Measurements from ENCODE around the gene NCKIPSD.

DNA sequence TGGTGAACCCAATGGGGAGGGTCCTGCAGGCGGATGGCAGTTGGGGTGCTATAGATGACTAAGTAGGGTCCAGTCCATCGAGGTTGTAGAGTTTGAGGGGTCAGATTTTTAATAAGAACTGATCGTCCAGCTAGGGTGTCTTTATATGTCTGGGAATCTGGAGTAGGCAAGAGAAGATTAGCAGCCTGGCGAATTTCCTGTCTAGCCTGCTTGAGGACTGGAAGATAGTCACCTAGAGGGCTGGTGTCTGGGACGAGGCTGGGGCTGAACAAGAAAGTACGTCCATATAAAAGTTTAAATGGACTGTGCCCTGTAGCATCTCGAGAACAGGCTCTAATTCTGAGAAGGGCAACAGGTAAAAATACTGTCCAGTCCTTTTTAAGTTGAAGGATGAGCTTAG is 38.0 kb upstream of the NCKIPSD start:
- TF ChIP-seq, protein P1, sequence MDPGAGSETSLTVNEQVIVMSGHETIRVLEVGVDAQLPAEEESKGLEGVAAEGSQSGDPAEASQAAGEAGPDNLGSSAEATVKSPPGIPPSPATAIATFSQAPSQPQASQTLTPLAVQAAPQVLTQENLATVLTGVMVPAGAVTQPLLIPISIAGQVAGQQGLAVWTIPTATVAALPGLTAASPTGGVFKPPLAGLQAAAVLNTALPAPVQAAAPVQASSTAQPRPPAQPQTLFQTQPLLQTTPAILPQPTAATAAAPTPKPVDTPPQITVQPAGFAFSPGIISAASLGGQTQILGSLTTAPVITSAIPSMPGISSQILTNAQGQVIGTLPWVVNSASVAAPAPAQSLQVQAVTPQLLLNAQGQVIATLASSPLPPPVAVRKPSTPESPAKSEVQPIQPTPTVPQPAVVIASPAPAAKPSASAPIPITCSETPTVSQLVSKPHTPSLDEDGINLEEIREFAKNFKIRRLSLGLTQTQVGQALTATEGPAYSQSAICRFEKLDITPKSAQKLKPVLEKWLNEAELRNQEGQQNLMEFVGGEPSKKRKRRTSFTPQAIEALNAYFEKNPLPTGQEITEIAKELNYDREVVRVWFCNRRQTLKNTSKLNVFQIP (CRISPR knock-in tag; IDR thresholded peaks at IDR 0.05; ENCODE audit: borderline replicate concordance, low read depth), result no peak
- TF ChIP-seq ARNTL (CRISPR knock-in tag; IDR thresholded peaks at IDR 0.05; ENCODE audit: borderline replicate concordance, low read depth), result no peak
- TF ChIP-seq, protein P2, sequence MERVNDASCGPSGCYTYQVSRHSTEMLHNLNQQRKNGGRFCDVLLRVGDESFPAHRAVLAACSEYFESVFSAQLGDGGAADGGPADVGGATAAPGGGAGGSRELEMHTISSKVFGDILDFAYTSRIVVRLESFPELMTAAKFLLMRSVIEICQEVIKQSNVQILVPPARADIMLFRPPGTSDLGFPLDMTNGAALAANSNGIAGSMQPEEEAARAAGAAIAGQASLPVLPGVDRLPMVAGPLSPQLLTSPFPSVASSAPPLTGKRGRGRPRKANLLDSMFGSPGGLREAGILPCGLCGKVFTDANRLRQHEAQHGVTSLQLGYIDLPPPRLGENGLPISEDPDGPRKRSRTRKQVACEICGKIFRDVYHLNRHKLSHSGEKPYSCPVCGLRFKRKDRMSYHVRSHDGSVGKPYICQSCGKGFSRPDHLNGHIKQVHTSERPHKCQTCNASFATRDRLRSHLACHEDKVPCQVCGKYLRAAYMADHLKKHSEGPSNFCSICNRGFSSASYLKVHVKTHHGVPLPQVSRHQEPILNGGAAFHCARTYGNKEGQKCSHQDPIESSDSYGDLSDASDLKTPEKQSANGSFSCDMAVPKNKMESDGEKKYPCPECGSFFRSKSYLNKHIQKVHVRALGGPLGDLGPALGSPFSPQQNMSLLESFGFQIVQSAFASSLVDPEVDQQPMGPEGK (CRISPR knock-in tag; IDR thresholded peaks at IDR 0.05; ENCODE audit: borderline replicate concordance), result no peak
- TF ChIP-seq, protein P3, sequence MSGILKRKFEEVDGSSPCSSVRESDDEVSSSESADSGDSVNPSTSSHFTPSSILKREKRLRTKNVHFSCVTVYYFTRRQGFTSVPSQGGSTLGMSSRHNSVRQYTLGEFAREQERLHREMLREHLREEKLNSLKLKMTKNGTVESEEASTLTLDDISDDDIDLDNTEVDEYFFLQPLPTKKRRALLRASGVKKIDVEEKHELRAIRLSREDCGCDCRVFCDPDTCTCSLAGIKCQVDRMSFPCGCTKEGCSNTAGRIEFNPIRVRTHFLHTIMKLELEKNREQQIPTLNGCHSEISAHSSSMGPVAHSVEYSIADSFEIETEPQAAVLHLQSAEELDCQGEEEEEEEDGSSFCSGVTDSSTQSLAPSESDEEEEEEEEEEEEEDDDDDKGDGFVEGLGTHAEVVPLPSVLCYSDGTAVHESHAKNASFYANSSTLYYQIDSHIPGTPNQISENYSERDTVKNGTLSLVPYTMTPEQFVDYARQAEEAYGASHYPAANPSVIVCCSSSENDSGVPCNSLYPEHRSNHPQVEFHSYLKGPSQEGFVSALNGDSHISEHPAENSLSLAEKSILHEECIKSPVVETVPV (CRISPR knock-in tag; IDR thresholded peaks at IDR 0.05), result no peak

All from SK-N-SH treated with all-trans-retinoic acid at 6 μM for 48 hours (cell line).